Sigmoid colon (tissue), 4 donors: ENCODE measurements around the gene SAMM50.

Source experiments
- POLR2AphosphoS5 ChIP-seq, 4 donors: sonication (generic); formaldehyde crosslinking; IDR thresholded peaks; one replicate each; pipeline ENCODE4 v1.6.1; 2017; ENCODE audit warnings: antibody characterized with exemption in 4 of 4
- TF ChIP-seq, protein P1 (sequence below), 4 experiments: fragments of 450-650 bp in 3 of 4; fragments of 200-600 bp in 1 of 4; IDR thresholded peaks; one replicate each; pipeline ENCODE4 v1.5.1; 2016 to 2019; ENCODE audit warnings: antibody characterized with exemption in 4 of 4, mild to moderate bottlenecking in 3 of 4, moderate library complexity in 2 of 4

DNA sequence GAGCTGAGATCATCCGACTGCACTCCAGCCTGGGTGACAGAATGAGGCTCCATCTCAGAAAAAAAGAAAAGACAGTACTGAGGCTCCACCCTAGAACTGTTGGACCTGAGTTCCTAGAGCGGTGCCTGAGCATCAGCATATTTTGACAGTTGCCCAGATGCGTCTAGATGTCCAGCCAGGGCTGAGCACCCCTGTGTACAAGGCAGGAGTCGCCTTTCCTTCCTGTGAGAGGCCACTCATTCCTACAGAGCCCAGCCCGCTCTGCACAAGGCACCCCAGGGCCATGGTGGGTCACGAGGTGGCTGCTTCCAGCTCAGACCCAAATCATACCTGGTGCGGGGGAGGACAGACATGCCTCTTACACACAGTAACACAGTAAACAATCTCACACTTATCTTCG lies 15.9 kb downstream of the SAMM50 start:
- TF ChIP-seq, protein P1, sequence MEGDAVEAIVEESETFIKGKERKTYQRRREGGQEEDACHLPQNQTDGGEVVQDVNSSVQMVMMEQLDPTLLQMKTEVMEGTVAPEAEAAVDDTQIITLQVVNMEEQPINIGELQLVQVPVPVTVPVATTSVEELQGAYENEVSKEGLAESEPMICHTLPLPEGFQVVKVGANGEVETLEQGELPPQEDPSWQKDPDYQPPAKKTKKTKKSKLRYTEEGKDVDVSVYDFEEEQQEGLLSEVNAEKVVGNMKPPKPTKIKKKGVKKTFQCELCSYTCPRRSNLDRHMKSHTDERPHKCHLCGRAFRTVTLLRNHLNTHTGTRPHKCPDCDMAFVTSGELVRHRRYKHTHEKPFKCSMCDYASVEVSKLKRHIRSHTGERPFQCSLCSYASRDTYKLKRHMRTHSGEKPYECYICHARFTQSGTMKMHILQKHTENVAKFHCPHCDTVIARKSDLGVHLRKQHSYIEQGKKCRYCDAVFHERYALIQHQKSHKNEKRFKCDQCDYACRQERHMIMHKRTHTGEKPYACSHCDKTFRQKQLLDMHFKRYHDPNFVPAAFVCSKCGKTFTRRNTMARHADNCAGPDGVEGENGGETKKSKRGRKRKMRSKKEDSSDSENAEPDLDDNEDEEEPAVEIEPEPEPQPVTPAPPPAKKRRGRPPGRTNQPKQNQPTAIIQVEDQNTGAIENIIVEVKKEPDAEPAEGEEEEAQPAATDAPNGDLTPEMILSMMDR (IDR thresholded peaks at IDR 0.05): no peak
- no peak for TF ChIP-seq POLR2AphosphoS5 (IDR thresholded peaks at IDR 0.05)
